Measurements from ENCODE around the gene VSTM2L.
A peak's percentile ranks its signal among the peaks of the same experiment; 100 is the strongest.

Gene VSTM2L

GRCh38 chr20:37971561-37972127 lies 68.7 kb downstream of the VSTM2L start:
- DNase-seq = no peak

- no peak for DNase-seq
Observed at GRCh38 chr20:37972256-37973058, 69.5 kb downstream of the VSTM2L start.

- DNase-seq = no peak
Observed at GRCh38 chr20:37973059-37973910, 70.4 kb downstream of the VSTM2L start.

GRCh38 chr20:37976887-37977286 lies 74.0 kb downstream of the VSTM2L start:
- DNase-seq = no peak

GRCh38 chr20:37977338-37977737 lies 74.4 kb downstream of the VSTM2L start:
- DNase-seq = no peak

GRCh38 chr20:37977786-37978185 lies 74.9 kb downstream of the VSTM2L start:
- DNase-seq = no peak

GRCh38 chr20:37979021-37979985 lies 76.4 kb downstream of the VSTM2L start:
- DNase-seq = no peak

- no peak for DNase-seq
Observed at GRCh38 chr20:37980383-37980782, 77.5 kb downstream of the VSTM2L start.

GRCh38 chr20:37980876-37981275 lies 77.9 kb downstream of the VSTM2L start:
- DNase-seq = no peak

- no peak for DNase-seq
Observed at GRCh38 chr20:37981568-37981967, 78.6 kb downstream of the VSTM2L start.

GRCh38 chr20:37983286-37983685 lies 80.4 kb downstream of the VSTM2L start:
- DNase-seq = no peak

- no peak for DNase-seq
Observed at GRCh38 chr20:37984018-37984785, 81.3 kb downstream of the VSTM2L start.

GRCh38 chr20:37986044-37986858 lies 83.3 kb downstream of the VSTM2L start:
- DNase-seq = no peak

GRCh38 chr20:37986873-37987601 lies 84.1 kb downstream of the VSTM2L start:
- DNase-seq = no peak

- DNase-seq = no peak
Observed at GRCh38 chr20:37987602-37988290, 84.8 kb downstream of the VSTM2L start.

GRCh38 chr20:37988306-37988954 lies 85.5 kb downstream of the VSTM2L start:
- no peak for DNase-seq

GRCh38 chr20:37989601-37990295 lies 86.8 kb downstream of the VSTM2L start:
- DNase-seq = no peak

- peak; percentile 21 for DNase-seq
Observed at GRCh38 chr20:37990571-37991151, 87.7 kb downstream of the VSTM2L start.
